HL-60/S4 (cell line): ENCODE data around the gene ITPKA.

Experiments
- in situ Hi-C: fragments of 300-500 bp; cut with MboI; formaldehyde crosslinking; loops from 2 replicates; pipeline ENCODE4 v1.14.3; 2022; ENCODE audit warnings: low sequenced_read_pairs

The ITPKA gene

GRCh38 chr15:41487802-41488201 is 5.9 kb upstream of the ITPKA start:
- in situ Hi-C loops, result no loop called here

- in situ Hi-C loops, result no loop called here
Observed at GRCh38 chr15:41489641-41490040, 4.0 kb upstream of the ITPKA start.

GRCh38 chr15:41490355-41490754 is 3.3 kb upstream of the ITPKA start:
- in situ Hi-C loops, result no loop called here

- in situ Hi-C loops, result no loop called here
Observed at GRCh38 chr15:41491889-41492288, 1.8 kb upstream of the ITPKA start.

- in situ Hi-C loops, result no loop called here
Observed at GRCh38 chr15:41492597-41493204, 973 bp upstream of the ITPKA start.

GRCh38 chr15:41493902-41494189 is 172 bp downstream of the ITPKA start:
- in situ Hi-C loops, result no loop called here

- in situ Hi-C loops, result no loop called here
Observed at GRCh38 chr15:41494190-41494921, 682 bp downstream of the ITPKA start.

- in situ Hi-C loops, result no loop called here
Observed at GRCh38 chr15:41494922-41495735, 1.5 kb downstream of the ITPKA start.

GRCh38 chr15:41495736-41496599 is 2.3 kb downstream of the ITPKA start:
- in situ Hi-C loops, result no loop called here

GRCh38 chr15:41498657-41499056 is 5.0 kb downstream of the ITPKA start:
- in situ Hi-C loops, result no loop called here

GRCh38 chr15:41499109-41499851 is 5.6 kb downstream of the ITPKA start:
- in situ Hi-C loops, result no loop called here

GRCh38 chr15:41501191-41501917 is 7.7 kb downstream of the ITPKA start:
- in situ Hi-C loops, result no loop called here

GRCh38 chr15:41501931-41502794 is 8.5 kb downstream of the ITPKA start:
- in situ Hi-C loops, result no loop called here

GRCh38 chr15:41502795-41503668 is 9.4 kb downstream of the ITPKA start:
- in situ Hi-C loops, result no loop called here

GRCh38 chr15:41503669-41504010 is 10.0 kb downstream of the ITPKA start:
- in situ Hi-C loops, result no loop called here

GRCh38 chr15:41504751-41505492 is 11.2 kb downstream of the ITPKA start:
- in situ Hi-C loops, result no loop called here

GRCh38 chr15:41505776-41506175 is 12.1 kb downstream of the ITPKA start:
- in situ Hi-C loops, result no loop called here
